PC-9 (cell line): ENCODE data around the gene MYBPH.

ENCODE experiments used
- EZH2 ChIP-seq: fragments of 200-600 bp; sonication (generic); IDR thresholded peaks from 2 replicates; pipeline ENCODE4 v1.8.0; 2017; ENCODE audit warnings: antibody characterized with exemption, low read depth
- TF ChIP-seq, protein P1 (sequence below): fragments of 200-600 bp; sonication (generic); conservative IDR thresholded peaks from 2 replicates; pipeline ENCODE4 v1.6.1; 2017; ENCODE audit warnings: mixed run types, antibody characterized with exemption, mild to moderate bottlenecking, moderate library complexity

GRCh38 chr1:203130358-203130985, 45.2 kb downstream of the MYBPH start:
- TF ChIP-seq, protein P1, sequence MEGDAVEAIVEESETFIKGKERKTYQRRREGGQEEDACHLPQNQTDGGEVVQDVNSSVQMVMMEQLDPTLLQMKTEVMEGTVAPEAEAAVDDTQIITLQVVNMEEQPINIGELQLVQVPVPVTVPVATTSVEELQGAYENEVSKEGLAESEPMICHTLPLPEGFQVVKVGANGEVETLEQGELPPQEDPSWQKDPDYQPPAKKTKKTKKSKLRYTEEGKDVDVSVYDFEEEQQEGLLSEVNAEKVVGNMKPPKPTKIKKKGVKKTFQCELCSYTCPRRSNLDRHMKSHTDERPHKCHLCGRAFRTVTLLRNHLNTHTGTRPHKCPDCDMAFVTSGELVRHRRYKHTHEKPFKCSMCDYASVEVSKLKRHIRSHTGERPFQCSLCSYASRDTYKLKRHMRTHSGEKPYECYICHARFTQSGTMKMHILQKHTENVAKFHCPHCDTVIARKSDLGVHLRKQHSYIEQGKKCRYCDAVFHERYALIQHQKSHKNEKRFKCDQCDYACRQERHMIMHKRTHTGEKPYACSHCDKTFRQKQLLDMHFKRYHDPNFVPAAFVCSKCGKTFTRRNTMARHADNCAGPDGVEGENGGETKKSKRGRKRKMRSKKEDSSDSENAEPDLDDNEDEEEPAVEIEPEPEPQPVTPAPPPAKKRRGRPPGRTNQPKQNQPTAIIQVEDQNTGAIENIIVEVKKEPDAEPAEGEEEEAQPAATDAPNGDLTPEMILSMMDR: no peak
- no peak for TF ChIP-seq EZH2
